ENCODE data around the gene SGK2.
A peak's percentile ranks its signal among the peaks of the same experiment; 100 is the strongest.

Gene SGK2

DNA sequence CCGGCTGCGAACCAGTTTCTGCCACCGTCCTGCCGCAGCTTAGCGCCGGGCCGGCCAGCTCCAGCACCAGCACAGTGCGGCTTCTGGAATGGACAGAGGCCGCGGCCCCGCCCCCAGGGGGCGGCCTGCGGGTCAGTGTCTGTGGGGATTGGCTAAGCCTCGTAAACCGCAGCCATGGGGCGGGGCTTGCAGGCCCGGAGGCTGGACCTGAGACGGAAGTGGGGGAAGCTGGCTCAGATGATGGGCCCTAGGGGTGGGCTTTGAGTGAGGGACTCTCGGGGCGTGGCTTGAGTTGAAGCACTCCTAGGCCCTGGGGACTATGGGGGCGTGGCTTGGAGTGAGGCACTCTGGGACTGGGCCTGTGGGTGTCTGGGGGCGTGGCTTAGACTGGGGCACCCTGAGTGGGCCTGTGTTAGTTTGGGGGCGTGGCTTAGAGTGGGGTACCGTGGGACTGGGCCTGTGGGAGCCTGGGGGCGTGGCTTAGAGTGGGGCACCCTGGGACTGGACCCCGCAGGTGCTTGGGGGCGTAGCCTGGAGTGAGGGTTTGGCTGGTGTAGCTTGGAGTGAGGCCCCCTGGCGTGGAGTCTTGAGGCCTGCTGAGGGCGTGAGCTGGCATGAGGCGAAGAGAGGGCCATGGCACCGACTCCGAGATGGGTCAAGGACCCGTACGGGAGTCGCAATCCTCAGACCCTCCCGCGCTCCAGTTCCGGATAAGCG is 44.7 kb upstream of the SGK2 start:
- TF ChIP-seq POLR2AphosphoS5 (IDR thresholded peaks at IDR 0.05; ENCODE audit: low read depth) (peak; percentile 42; the same call in 1 of the 2 replicates), GABPA (IDR thresholded peaks at IDR 0.05; ENCODE audit: low read depth) (peak; percentile 56; the same call in 1 of the 2 replicates), SPI1 (IDR thresholded peaks at IDR 0.05; ENCODE audit: borderline replicate concordance, low read depth) (no peak; the same call in 1 of the 2 replicates), CTCF (IDR thresholded peaks at IDR 0.05; ENCODE audit: insufficient read depth, low read length) (peak; percentile 17), REST (IDR thresholded peaks at IDR 0.05; ENCODE audit: insufficient replicate concordance, low read depth) (no peak)
- DNase-seq (ENCODE audit: low read depth in 1 of 2, low spot score in 1 of 2), result peak; percentile 91 to 95
- Histone ChIP-seq H3K27ac (replicated peaks) (peak overlapping the region; percentile 51), H3K4me3 (replicated peaks; ENCODE audit: insufficient read depth, low read length) (peak overlapping the region; percentile 70), H3K27me3 (ENCODE audit: insufficient read depth, poor library complexity, severe bottlenecking) (no peaks in the 10 kb centered on the region)

DNA sequence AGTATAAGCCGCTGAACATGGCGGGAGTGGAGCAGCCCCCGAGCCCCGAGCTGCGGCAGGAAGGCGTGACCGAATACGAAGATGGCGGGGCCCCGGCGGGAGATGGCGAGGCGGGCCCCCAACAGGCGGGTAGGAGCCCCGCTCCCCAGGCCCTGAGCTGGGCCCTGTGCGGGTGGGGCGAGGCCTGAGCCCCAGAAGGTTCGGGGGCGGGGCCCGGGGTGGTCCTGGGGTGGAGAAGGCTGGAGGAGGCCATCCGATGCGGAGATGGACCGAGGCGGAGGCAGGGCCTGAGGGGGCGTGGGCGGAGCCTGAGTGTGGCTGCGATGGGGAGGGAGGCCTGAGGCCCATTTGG is 44.2 kb upstream of the SGK2 start:
- TF ChIP-seq CTCF (IDR thresholded peaks at IDR 0.05; ENCODE audit: insufficient read depth, low read length), result no peak
- DNase-seq (ENCODE audit: low read depth in 1 of 2, low spot score in 1 of 2), result no peak
- Histone ChIP-seq H3K27me3 (ENCODE audit: insufficient read depth, poor library complexity, severe bottlenecking) (no peaks in the 10 kb centered on the region), H3K27ac (replicated peaks) (peak overlapping the region; percentile 51), H3K4me3 (replicated peaks; ENCODE audit: insufficient read depth, low read length) (peak overlapping the region; percentile 70)

GRCh38 chr20:43515628-43516027 is 43.2 kb upstream of the SGK2 start:
- Histone ChIP-seq H3K4me3 (replicated peaks; ENCODE audit: insufficient read depth, low read length) (no peak overlapping the region), H3K27me3 (ENCODE audit: insufficient read depth, poor library complexity, severe bottlenecking) (no peaks in the 10 kb centered on the region), H3K27ac (replicated peaks) (no peak overlapping the region)
- DNase-seq (ENCODE audit: low read depth in 1 of 2, low spot score in 1 of 2), result no peak
- no peak for TF ChIP-seq GABPA (IDR thresholded peaks at IDR 0.05; ENCODE audit: low read depth)
- TF ChIP-seq POLR2AphosphoS5 (IDR thresholded peaks at IDR 0.05; ENCODE audit: low read depth), result no peak
- TF ChIP-seq CTCF (IDR thresholded peaks at IDR 0.05; ENCODE audit: insufficient read depth, low read length), result no peak
- no peak for TF ChIP-seq SPI1 (IDR thresholded peaks at IDR 0.05; ENCODE audit: borderline replicate concordance, low read depth)
- TF ChIP-seq REST (IDR thresholded peaks at IDR 0.05; ENCODE audit: insufficient replicate concordance, low read depth), result no peak
